Anterior cingulate cortex (tissue), 58 donors: ENCODE measurements around the gene SNAPC1.
"Not testable (repeated sequence)": the region's sequence is repeated elsewhere in the genome, so short reads cannot be mapped to it uniquely, and the experiment has no call there.

ENCODE experiments used
- DNase-seq, 58 donors: peaks; one replicate each; lab custom pipeline; 2025; lab: John Stamatoyannopoulos, UW

Gene SNAPC1

GRCh38 chr14:61761959-61762786 lies at the start of gene SNAPC1:
Gene SNAPC1 (plus strand): TSS chr14:61762420. CDS start chr14:61762461, 41 bp downstream.
- DNase-seq = peak; percentile 49 to 97 (median 93)

GRCh38 chr14:61713724-61714437 lies 48.3 kb upstream of the SNAPC1 start:
- DNase-seq = no peak

- DNase-seq = no peak
These were observed 45.3 kb upstream of the SNAPC1 start for GRCh38 chr14:61716956-61717355.

GRCh38 chr14:61718039-61718438 lies 44.2 kb upstream of the SNAPC1 start:
- no peak for DNase-seq

GRCh38 chr14:61719344-61720293 lies 42.6 kb upstream of the SNAPC1 start:
- no peak for DNase-seq

- DNase-seq = no peak
These were observed 41.9 kb upstream of the SNAPC1 start for GRCh38 chr14:61720294-61720661.

GRCh38 chr14:61720741-61721140 lies 41.5 kb upstream of the SNAPC1 start:
- no peak for DNase-seq

- no peak for DNase-seq
These were observed 38.1 kb upstream of the SNAPC1 start for GRCh38 chr14:61724133-61724532.

- no peak for DNase-seq
These were observed 35.2 kb upstream of the SNAPC1 start for GRCh38 chr14:61726778-61727658.

- no peak for DNase-seq
These were observed 31.4 kb upstream of the SNAPC1 start for GRCh38 chr14:61730756-61731373.

GRCh38 chr14:61733972-61734371 lies 28.2 kb upstream of the SNAPC1 start:
- no peak for DNase-seq

- DNase-seq = no peak
These were observed 25.5 kb upstream of the SNAPC1 start for GRCh38 chr14:61736751-61737150.

GRCh38 chr14:61737915-61738314 lies 24.3 kb upstream of the SNAPC1 start:
- DNase-seq = no peak

- no peak for DNase-seq
These were observed 23.1 kb upstream of the SNAPC1 start for GRCh38 chr14:61739133-61739532.

GRCh38 chr14:61742371-61742770 lies 19.8 kb upstream of the SNAPC1 start:
- DNase-seq = no peak

GRCh38 chr14:61744238-61744637 lies 18.0 kb upstream of the SNAPC1 start:
- no peak for DNase-seq

GRCh38 chr14:61746346-61746745 lies 15.9 kb upstream of the SNAPC1 start:
- not testable (repeated sequence) for DNase-seq

GRCh38 chr14:61746881-61747280 lies 15.3 kb upstream of the SNAPC1 start:
- DNase-seq = no peak

- no peak for DNase-seq
These were observed 14.9 kb upstream of the SNAPC1 start for GRCh38 chr14:61747342-61747741.
